ENCODE results near the gene DPRX. TPM values are rescaled to one million over a fixed set of nuclear protein-coding genes. Genes with fewer than 3 reads are reported as not detected.

Gene DPRX
- total RNA-seq, 2 experiments from 2014 or later: not detected

DNA sequence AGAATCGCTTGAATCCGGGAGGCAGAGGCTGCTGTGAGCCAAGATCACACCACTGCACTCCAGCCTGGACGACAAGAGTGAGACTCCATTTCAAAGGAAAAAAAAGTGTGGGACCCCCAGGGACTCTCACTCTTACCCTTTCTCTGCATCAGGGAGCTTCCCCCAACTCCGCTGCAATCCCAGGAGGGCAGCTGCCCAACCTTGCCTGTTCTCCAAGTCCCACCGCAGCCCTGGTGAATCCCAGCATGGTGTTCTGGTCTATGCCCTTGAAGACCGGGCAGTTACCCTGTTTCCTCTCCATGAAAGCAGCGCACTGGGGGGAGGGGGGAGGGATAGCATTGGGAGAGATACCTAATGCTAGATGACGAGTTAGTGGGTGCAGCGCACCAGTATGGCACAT lies 35.7 kb upstream of the DPRX start:
- Mint-ChIP-seq H3K27me3 (no peaks in the 10 kb centered on the region), H3K4me1 (ENCODE audit: low read depth) (no peaks in the 10 kb centered on the region), H3K4me3 (no peak overlapping the region), H3K27ac (no peak overlapping the region), H3K36me3 (ENCODE audit: low read depth) (no peaks in the 10 kb centered on the region), H3K9me3 (peaks cover 3% of the 10 kb centered on the region)
- no peak for ATAC-seq
- POLR2A ChIA-PET: no interaction called here
- CTCF ChIA-PET: no interaction called here
- TF ChIP-seq, protein P1, sequence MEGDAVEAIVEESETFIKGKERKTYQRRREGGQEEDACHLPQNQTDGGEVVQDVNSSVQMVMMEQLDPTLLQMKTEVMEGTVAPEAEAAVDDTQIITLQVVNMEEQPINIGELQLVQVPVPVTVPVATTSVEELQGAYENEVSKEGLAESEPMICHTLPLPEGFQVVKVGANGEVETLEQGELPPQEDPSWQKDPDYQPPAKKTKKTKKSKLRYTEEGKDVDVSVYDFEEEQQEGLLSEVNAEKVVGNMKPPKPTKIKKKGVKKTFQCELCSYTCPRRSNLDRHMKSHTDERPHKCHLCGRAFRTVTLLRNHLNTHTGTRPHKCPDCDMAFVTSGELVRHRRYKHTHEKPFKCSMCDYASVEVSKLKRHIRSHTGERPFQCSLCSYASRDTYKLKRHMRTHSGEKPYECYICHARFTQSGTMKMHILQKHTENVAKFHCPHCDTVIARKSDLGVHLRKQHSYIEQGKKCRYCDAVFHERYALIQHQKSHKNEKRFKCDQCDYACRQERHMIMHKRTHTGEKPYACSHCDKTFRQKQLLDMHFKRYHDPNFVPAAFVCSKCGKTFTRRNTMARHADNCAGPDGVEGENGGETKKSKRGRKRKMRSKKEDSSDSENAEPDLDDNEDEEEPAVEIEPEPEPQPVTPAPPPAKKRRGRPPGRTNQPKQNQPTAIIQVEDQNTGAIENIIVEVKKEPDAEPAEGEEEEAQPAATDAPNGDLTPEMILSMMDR (IDR thresholded peaks at IDR 0.05): no peak
- intact Hi-C loops (cut with micrococcal nuclease): no loop called here
- no peak for DNase-seq

DNA sequence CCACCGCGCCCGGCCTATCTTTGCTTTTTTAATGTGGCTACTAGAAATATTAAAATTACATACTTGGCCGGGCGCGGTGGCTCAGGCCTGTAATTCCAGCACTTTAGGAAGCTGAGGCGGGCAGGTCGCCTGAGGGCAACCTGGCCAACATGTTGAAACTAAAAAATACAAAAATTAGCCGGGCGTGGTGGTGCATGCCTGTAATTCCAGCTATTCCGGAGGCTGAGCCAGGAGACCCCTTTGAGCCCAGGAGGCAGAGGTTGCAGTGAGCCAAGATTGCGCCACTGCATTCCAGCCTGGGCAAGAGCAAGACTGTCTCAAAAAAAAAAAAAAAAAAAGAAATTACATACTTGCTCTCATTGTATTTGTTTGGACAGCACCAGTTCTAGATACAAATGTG lies 34.8 kb upstream of the DPRX start:
- Mint-ChIP-seq H3K27me3 (no peaks in the 10 kb centered on the region), H3K36me3 (ENCODE audit: low read depth) (no peaks in the 10 kb centered on the region), H3K9me3 (no peaks in the 10 kb centered on the region), H3K4me1 (ENCODE audit: low read depth) (no peaks in the 10 kb centered on the region), H3K4me3 (no peak overlapping the region), H3K27ac (no peak overlapping the region)
- ATAC-seq: no peak
- TF ChIP-seq, protein P1 (IDR thresholded peaks at IDR 0.05): no peak
- CTCF ChIA-PET: no interaction called here
- intact Hi-C loops (cut with micrococcal nuclease): no loop called here
- no peak for DNase-seq
- POLR2A ChIA-PET: no interaction called here

DNA sequence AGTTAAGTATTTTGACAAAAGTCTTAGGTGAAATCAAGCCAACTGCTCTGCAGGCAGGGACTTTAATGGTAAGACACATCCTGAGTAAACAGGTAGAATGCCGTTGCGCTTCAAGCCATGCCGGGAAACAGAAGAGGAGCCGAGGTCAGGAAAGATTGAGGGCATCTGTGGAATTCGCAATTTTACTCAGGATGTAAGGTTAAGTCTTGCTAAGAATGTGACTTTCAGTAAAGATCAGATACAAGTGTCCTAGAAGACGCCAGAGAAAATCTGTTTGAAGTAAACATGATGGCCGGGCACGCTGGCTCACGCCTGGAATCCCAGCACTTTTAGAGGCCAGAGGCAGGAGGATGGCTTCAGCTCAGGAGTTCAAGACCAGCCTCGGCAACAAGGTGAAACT lies 33.4 kb upstream of the DPRX start:
- Mint-ChIP-seq H3K9me3 (no peaks in the 10 kb centered on the region), H3K27me3 (no peaks in the 10 kb centered on the region), H3K36me3 (ENCODE audit: low read depth) (no peaks in the 10 kb centered on the region), H3K27ac (no peak overlapping the region), H3K4me1 (ENCODE audit: low read depth) (no peaks in the 10 kb centered on the region), H3K4me3 (no peak overlapping the region)
- ATAC-seq: no peak
- intact Hi-C loops (cut with micrococcal nuclease): no loop called here
- CTCF ChIA-PET: no interaction called here
- no peak for DNase-seq
- POLR2A ChIA-PET: no interaction called here
- TF ChIP-seq, protein P1 (IDR thresholded peaks at IDR 0.05): no peak

DNA sequence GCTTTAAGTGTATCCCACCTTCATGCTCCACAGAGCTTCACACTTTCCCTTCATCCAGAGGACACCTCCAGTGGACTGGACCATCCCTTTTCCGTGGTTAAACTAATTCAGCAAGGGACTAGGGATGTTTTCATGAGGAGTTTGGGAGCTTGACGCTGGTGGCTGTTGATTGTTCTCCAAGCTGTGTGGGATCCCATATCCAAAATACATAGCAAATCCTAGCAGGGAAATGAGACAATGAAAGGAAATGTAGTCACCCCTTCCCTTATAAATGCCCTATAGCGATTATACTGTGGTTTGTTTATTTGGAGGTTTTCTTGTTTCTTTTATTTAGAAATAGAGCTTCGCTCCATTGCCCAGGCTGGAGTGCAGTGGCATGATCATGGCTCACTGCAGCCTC lies 31.6 kb upstream of the DPRX start:
- ChIA-PET CTCF (no interaction called here), POLR2A (no interaction called here)
- intact Hi-C loops (cut with micrococcal nuclease): no loop called here
- TF ChIP-seq, protein P1 (IDR thresholded peaks at IDR 0.05): no peak
- Mint-ChIP-seq H3K9me3 (peaks cover 1% of the 10 kb centered on the region), H3K36me3 (ENCODE audit: low read depth) (no peaks in the 10 kb centered on the region), H3K4me1 (ENCODE audit: low read depth) (no peaks in the 10 kb centered on the region), H3K27ac (no peak overlapping the region), H3K4me3 (no peak overlapping the region), H3K27me3 (no peaks in the 10 kb centered on the region)
- ATAC-seq (no peak), DNase-seq (no peak)

DNA sequence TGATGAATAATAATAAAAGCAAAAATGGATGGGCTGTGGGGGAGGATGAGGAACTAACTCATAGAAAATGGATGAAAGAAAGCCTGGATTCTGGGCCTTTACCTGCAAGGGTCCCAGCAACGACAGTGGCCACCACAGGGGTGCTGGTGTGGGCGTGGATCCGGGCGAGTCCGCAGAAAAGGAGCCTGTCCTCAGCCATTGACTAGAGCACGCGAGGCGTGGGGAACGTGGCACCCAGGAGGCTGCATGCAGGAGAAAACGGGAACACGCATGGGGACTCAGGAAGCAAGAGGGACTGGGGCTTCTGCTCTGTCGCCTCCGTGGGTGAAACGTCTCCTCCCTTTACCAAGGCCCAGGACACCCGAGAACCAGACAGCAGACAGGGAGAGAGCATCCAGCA lies 25.8 kb upstream of the DPRX start:
- no peak for ATAC-seq
- intact Hi-C loops (cut with micrococcal nuclease): no loop called here
- H3K4me1 Mint-ChIP-seq (ENCODE audit: low read depth): no peaks in the 10 kb centered on the region
- H3K27ac Mint-ChIP-seq: no peak overlapping the region
- ChIA-PET POLR2A (no interaction called here), CTCF (no interaction called here)
- TF ChIP-seq, protein P1 (IDR thresholded peaks at IDR 0.05): no peak
- H3K36me3 Mint-ChIP-seq (ENCODE audit: low read depth): no peaks in the 10 kb centered on the region
- H3K9me3 Mint-ChIP-seq: peaks cover 1% of the 10 kb centered on the region
- H3K4me3 Mint-ChIP-seq: no peak overlapping the region
- no peak for DNase-seq
- no peaks in the 10 kb centered on the region for H3K27me3 Mint-ChIP-seq

Measured in activated CD8-positive, alpha-beta T cell treated with anti-CD3 and anti-CD28 coated beads for 36 hours (primary cell).